MCF 10A (cell line): Measurements from ENCODE around the gene PGLYRP1. TPM values are rescaled to one million over a fixed set of nuclear protein-coding genes. Genes with fewer than 3 reads are reported as not detected.

ENCODE experiments used
- BruUV-seq: library from RNA; stranded (reverse); fragments of 400-500 nt; replicated peaks from 2 replicates; lab custom pipeline; 2021; lab: Mats Ljungman, UMichigan
- CTCF ChIA-PET: fragments of 300-600 bp; sonication (Branson Sonifier 250); formaldehyde crosslinking; extraction: SDS; loops from one replicate; lab custom pipeline; 2021; ENCODE audit warnings: antibody characterized with exemption, inconsistent platforms; lab: Yijun Ruan, JAX
- POLR2A ChIA-PET: fragments of 300-600, 350-650 bp; sonication (Branson Sonifier 250); formaldehyde crosslinking; extraction: SDS; loops from one replicate; lab custom pipeline; 2020; ENCODE audit warnings: antibody characterized with exemption, inconsistent platforms; lab: Yijun Ruan, JAX
- DNase-seq: peaks from one replicate; pipeline ENCODE4 v3.0.0-alpha.2; 2018; ENCODE audit not compliant: unreplicated experiment
- H3K27ac Mint-ChIP-seq: one replicate; pipeline ENCODE4 v1.8.0; 2022; ENCODE audit warnings: mild to moderate bottlenecking, low read depth, mixed read lengths; ENCODE audit not compliant: unreplicated experiment
- H3K27me3 Mint-ChIP-seq: one replicate; pipeline ENCODE4 v1.8.0; 2022; ENCODE audit warnings: mixed read lengths; ENCODE audit not compliant: insufficient read depth, unreplicated experiment
- H3K36me3 Mint-ChIP-seq: one replicate; pipeline ENCODE4 v1.8.0; 2022; ENCODE audit warnings: mild to moderate bottlenecking, moderate library complexity, mixed read lengths; ENCODE audit not compliant: insufficient read depth, unreplicated experiment
- H3K4me1 Mint-ChIP-seq: one replicate; pipeline ENCODE4 v1.8.0; 2022; ENCODE audit warnings: mixed read lengths; ENCODE audit not compliant: insufficient read depth, unreplicated experiment
- H3K4me3 Mint-ChIP-seq: one replicate; pipeline ENCODE4 v1.8.0; 2022; ENCODE audit warnings: mild to moderate bottlenecking, moderate library complexity, mixed read lengths; ENCODE audit not compliant: unreplicated experiment
- H3K9me3 Mint-ChIP-seq: one replicate; pipeline ENCODE4 v1.8.0; 2022; ENCODE audit warnings: mixed read lengths; ENCODE audit not compliant: unreplicated experiment
- CTCF ChIP-seq: fragments of 200-600 bp; IDR thresholded peaks from one replicate; pipeline ENCODE4 v1.8.0; 2022; ENCODE audit warnings: antibody characterized with exemption, mild to moderate bottlenecking; ENCODE audit not compliant: unreplicated experiment
- intact Hi-C: fragments of 100-400 bp; cut with micrococcal nuclease; formaldehyde crosslinking; loops from 2 replicates; pipeline ENCODE4 v1.14.1; 2022
- total RNA-seq: library from RNA; stranded (reverse); gene quantifications from 2 replicates; pipeline ENCODE4 v1.2.3, GENCODE V29; 2022

Gene PGLYRP1
- total RNA-seq, 1 experiment from 2014 or later: not detected

GRCh38 chr19:46009530-46010510 lies 13.0 kb downstream of the PGLYRP1 start:
- peak; percentile 73 for TF ChIP-seq CTCF
- no peaks in the 10 kb centered on the region for H3K27me3 Mint-ChIP-seq
- ChIA-PET CTCF (interaction anchor here (0.6 to 2.8 kb wide), 26 partner anchors 10 to 678 kb away, joined by 3 to 12 read pairs (median 4); partner anchors contain the start of gene CCDC61), POLR2A (interaction anchor here (0.9 to 1.5 kb wide), 2 partner anchors 14 to 27 kb away, joined by 3 to 7 read pairs; partner anchors contain the start of gene CCDC61)
- H3K9me3 Mint-ChIP-seq: no peaks in the 10 kb centered on the region
- BruUV-seq: no TSS peak
- peaks cover 5% of the 10 kb centered on the region for H3K36me3 Mint-ChIP-seq
- no peak overlapping the region for H3K4me3 Mint-ChIP-seq
- peaks cover 8% of the 10 kb centered on the region for H3K4me1 Mint-ChIP-seq
- DNase-seq: peak; percentile 74
- no peak overlapping the region for H3K27ac Mint-ChIP-seq
- intact Hi-C loops: no loop called here

GRCh38 chr19:46006411-46006810 lies 16.4 kb downstream of the PGLYRP1 start:
- Mint-ChIP-seq H3K4me3 (no peak overlapping the region), H3K4me1 (peaks cover 4% of the 10 kb centered on the region), H3K27ac (no peak overlapping the region), H3K9me3 (no peaks in the 10 kb centered on the region), H3K36me3 (peaks cover 24% of the 10 kb centered on the region), H3K27me3 (no peaks in the 10 kb centered on the region)
- CTCF ChIA-PET: interaction anchor here (0.6 to 1.0 kb wide), 5 partner anchors 10 to 562 kb away, joined by 3 to 6 read pairs (median 4); partner anchors contain the start of gene CCDC61
- intact Hi-C loops: no loop called here
- no peak for TF ChIP-seq CTCF
- DNase-seq: no peak
- POLR2A ChIA-PET: interaction anchor here (2.5 kb wide), 1 partner anchor 11 kb away, joined by 10 read pairs; the partner anchor contains the start of gene CCDC61
- no TSS peak for BruUV-seq

- Mint-ChIP-seq H3K36me3 (peaks cover 27% of the 10 kb centered on the region), H3K4me3 (no peak overlapping the region), H3K4me1 (peaks cover 21% of the 10 kb centered on the region), H3K9me3 (no peaks in the 10 kb centered on the region), H3K27me3 (no peaks in the 10 kb centered on the region), H3K27ac (no peak overlapping the region)
- ChIA-PET CTCF (interaction anchor here (1.2 to 1.4 kb wide), 2 partner anchors 8 to 76 kb away, joined by 3 to 4 read pairs; no protein-coding TSS in a partner anchor), POLR2A (interaction anchor here (0.9 kb wide), 1 partner anchor 18 kb away, joined by 3 read pairs; no protein-coding TSS in a partner anchor)
- TF ChIP-seq CTCF: no peak
- BruUV-seq: no TSS peak
- DNase-seq: no peak
- intact Hi-C loops: no loop called here
These were observed 20.1 kb downstream of the PGLYRP1 start for GRCh38 chr19:46002678-46003275.
